ENCODE measurements around the gene WDR5. TPM values are rescaled to one million over a fixed set of nuclear protein-coding genes. Genes with fewer than 3 reads are reported as not detected.

WDR5 gene
- total and polyA plus RNA-seq, 10 of the 15 experiments (the other 5 are each of a cell fraction or from before 2014, with no cell fraction given), result 1.4 to 43.7 (median 33.2) TPM

Small RNA genes within 50 kb of the gene (small RNA-seq; reads per million reads assigned to genes)
- gene RNU6ATAC, result 7.0 reads per million, percentile 92 among the genes with 10 or more reads in this experiment

Other genes with a start within 250 kb of the WDR5 start
- gene VAV2, start 143.8 kb upstream of the WDR5 start, total RNA-seq (2014; rRNA removed), result 15.4 and 17.3 TPM in 2 replicates
- gene VAV2, start 143.8 kb upstream of the WDR5 start, total RNA-seq (2014; rRNA removed; fragmentation: Illumina TruSeq; extraction: Trizol), result 17.8 and 18.1 TPM in 2 replicates
- gene VAV2, start 143.8 kb upstream of the WDR5 start, total RNA-seq (2021), result 36.0 and 43.9 TPM in 2 replicates
- 9.7 and 13.3 TPM in 2 replicates for gene VAV2, start 143.8 kb upstream of the WDR5 start, polyA plus RNA-seq (2011; rRNA removed)
- gene VAV2, start 143.8 kb upstream of the WDR5 start, polyA plus RNA-seq (2014; fragmentation: Illumina TruSeq; extraction: Trizol), result 16.1 and 23.6 TPM in 2 replicates
- gene VAV2, start 143.8 kb upstream of the WDR5 start, polyA plus RNA-seq (2014; fragmentation: Nextera tagmentation; extraction: Ambion mirVana), result under 1 TPM; 0.13 to 0.53 TPM
- 26.7 and 30.9 TPM in 2 replicates for gene VAV2, start 143.8 kb upstream of the WDR5 start, polyA plus RNA-seq (2014; rRNA removed)
- 10 to 100 TPM; 13.5 to 16.6 TPM for gene VAV2, start 143.8 kb upstream of the WDR5 start, polyA plus RNA-seq (2016; fragmentation: Nextera tagmentation; extraction: Ambion mirVana)
- gene BRD3OS, start 110.6 kb upstream of the WDR5 start, total RNA-seq (2014; rRNA removed), result 11.5 and 12.4 TPM in 2 replicates
- gene BRD3OS, start 110.6 kb upstream of the WDR5 start, total RNA-seq (2014; rRNA removed; fragmentation: Illumina TruSeq; extraction: Trizol), result 5.4 and 6.3 TPM in 2 replicates
- 12.8 and 13.6 TPM in 2 replicates for gene BRD3OS, start 110.6 kb upstream of the WDR5 start, total RNA-seq (2021)
- 5.6 and 7.0 TPM in 2 replicates for gene BRD3OS, start 110.6 kb upstream of the WDR5 start, polyA plus RNA-seq (2011; rRNA removed)
- 7.6 and 10.0 TPM in 2 replicates for gene BRD3OS, start 110.6 kb upstream of the WDR5 start, polyA plus RNA-seq (2014; fragmentation: Illumina TruSeq; extraction: Trizol)
- 1 to 10 TPM; 2.1 to 2.6 TPM for gene BRD3OS, start 110.6 kb upstream of the WDR5 start, polyA plus RNA-seq (2014; fragmentation: Nextera tagmentation; extraction: Ambion mirVana)
- 12.7 and 12.9 TPM in 2 replicates for gene BRD3OS, start 110.6 kb upstream of the WDR5 start, polyA plus RNA-seq (2014; rRNA removed)
- 10 to 100 TPM; 13.6 to 13.7 TPM for gene BRD3OS, start 110.6 kb upstream of the WDR5 start, polyA plus RNA-seq (2016; fragmentation: Nextera tagmentation; extraction: Ambion mirVana)
- gene BRD3, start 68.1 kb upstream of the WDR5 start, total RNA-seq (2014; rRNA removed), result 4.0 and 4.6 TPM in 2 replicates
- gene BRD3, start 68.1 kb upstream of the WDR5 start, total RNA-seq (2014; rRNA removed; fragmentation: Illumina TruSeq; extraction: Trizol), result 1.8 and 2.0 TPM in 2 replicates
- gene BRD3, start 68.1 kb upstream of the WDR5 start, total RNA-seq (2021), result 20.8 and 26.3 TPM in 2 replicates
- gene BRD3, start 68.1 kb upstream of the WDR5 start, polyA plus RNA-seq (2011; rRNA removed), result 2.5 and 3.2 TPM in 2 replicates
- 4.1 and 5.1 TPM in 2 replicates for gene BRD3, start 68.1 kb upstream of the WDR5 start, polyA plus RNA-seq (2014; fragmentation: Illumina TruSeq; extraction: Trizol)
- gene BRD3, start 68.1 kb upstream of the WDR5 start, polyA plus RNA-seq (2014; fragmentation: Nextera tagmentation; extraction: Ambion mirVana), result 1 to 10 TPM in 1 of 2 experiments, under 1 TPM in 1; 0.53 to 1.1 TPM
- 8.6 and 9.5 TPM in 2 replicates for gene BRD3, start 68.1 kb upstream of the WDR5 start, polyA plus RNA-seq (2014; rRNA removed)
- gene BRD3, start 68.1 kb upstream of the WDR5 start, polyA plus RNA-seq (2016; fragmentation: Nextera tagmentation; extraction: Ambion mirVana), result 10 to 100 TPM; 17.2 to 19.0 TPM
- not detected in 2 replicates for gene RNU6ATAC, start 28.5 kb downstream of the WDR5 start, total RNA-seq (2014; rRNA removed)
- 184 and 189 TPM in 2 replicates for gene RNU6ATAC, start 28.5 kb downstream of the WDR5 start, total RNA-seq (2014; rRNA removed; fragmentation: Illumina TruSeq; extraction: Trizol)
- gene RNU6ATAC, start 28.5 kb downstream of the WDR5 start, total RNA-seq (2021), result 69.7 and 89.7 TPM in 2 replicates
- gene RNU6ATAC, start 28.5 kb downstream of the WDR5 start, polyA plus RNA-seq (2011; rRNA removed), result not detected in 2 replicates
- gene RNU6ATAC, start 28.5 kb downstream of the WDR5 start, polyA plus RNA-seq (2014; fragmentation: Illumina TruSeq; extraction: Trizol), result not detected in 2 replicates
- not detected for gene RNU6ATAC, start 28.5 kb downstream of the WDR5 start, polyA plus RNA-seq (2014; fragmentation: Nextera tagmentation; extraction: Ambion mirVana)
- gene RNU6ATAC, start 28.5 kb downstream of the WDR5 start, polyA plus RNA-seq (2014; rRNA removed), result not detected in 2 replicates
- not detected for gene RNU6ATAC, start 28.5 kb downstream of the WDR5 start, polyA plus RNA-seq (2016; fragmentation: Nextera tagmentation; extraction: Ambion mirVana)
- gene RXRA, start 190.4 kb downstream of the WDR5 start, total RNA-seq (2014; rRNA removed), result 12.3 and 14.3 TPM in 2 replicates
- gene RXRA, start 190.4 kb downstream of the WDR5 start, total RNA-seq (2014; rRNA removed; fragmentation: Illumina TruSeq; extraction: Trizol), result 2.9 and 3.4 TPM in 2 replicates
- 32.1 and 36.8 TPM in 2 replicates for gene RXRA, start 190.4 kb downstream of the WDR5 start, total RNA-seq (2021)
- 3.7 and 8.0 TPM in 2 replicates for gene RXRA, start 190.4 kb downstream of the WDR5 start, polyA plus RNA-seq (2011; rRNA removed)
- 1.1 and 4.2 TPM in 2 replicates for gene RXRA, start 190.4 kb downstream of the WDR5 start, polyA plus RNA-seq (2014; fragmentation: Illumina TruSeq; extraction: Trizol)
- 1 to 10 TPM in 1 of 2 experiments, under 1 TPM in 1; 0.89 to 2.9 TPM for gene RXRA, start 190.4 kb downstream of the WDR5 start, polyA plus RNA-seq (2014; fragmentation: Nextera tagmentation; extraction: Ambion mirVana)
- gene RXRA, start 190.4 kb downstream of the WDR5 start, polyA plus RNA-seq (2014; rRNA removed), result 18.5 TPM in 2 replicates
- gene RXRA, start 190.4 kb downstream of the WDR5 start, polyA plus RNA-seq (2016; fragmentation: Nextera tagmentation; extraction: Ambion mirVana), result 10 to 100 TPM; 24.1 to 28.3 TPM

Measured in GM12878 (cell line).